CD4-positive, alpha-beta T cell treated with Interleukin-17A for 1 hour (primary cell): ENCODE results near the gene CEP112.
"Not testable (repeated sequence)": the region's sequence is repeated elsewhere in the genome, so short reads cannot be mapped to it uniquely, and the experiment has no call there.

Experiments used
- DNase-seq: peaks from one replicate; pipeline ENCODE4 v3.0.0-alpha.2; 2020

The CEP112 gene

GRCh38 chr17:65759532-65759931, 432.4 kb downstream of the CEP112 start:
- no peak for DNase-seq

DNA sequence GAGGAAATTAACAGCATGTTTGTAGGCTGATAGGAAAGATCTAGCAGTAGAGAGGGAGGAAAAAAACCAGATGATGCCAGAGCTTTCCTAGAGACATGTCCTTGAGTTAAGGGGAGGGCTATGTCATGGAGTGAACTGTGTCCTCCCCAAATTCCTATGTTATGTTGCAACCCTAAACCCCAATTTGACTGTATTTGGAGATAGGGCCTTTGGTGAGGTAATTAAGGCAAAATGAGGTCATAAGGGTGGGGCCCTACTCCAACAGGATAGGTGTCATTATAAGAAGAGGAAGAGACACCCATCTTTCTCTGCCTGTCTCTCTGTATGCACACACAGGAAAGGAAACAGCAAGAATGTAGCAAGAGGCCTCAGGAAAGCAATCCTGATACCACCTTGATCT, 435.2 kb downstream of the CEP112 start:
- DNase-seq: no peak

DNA sequence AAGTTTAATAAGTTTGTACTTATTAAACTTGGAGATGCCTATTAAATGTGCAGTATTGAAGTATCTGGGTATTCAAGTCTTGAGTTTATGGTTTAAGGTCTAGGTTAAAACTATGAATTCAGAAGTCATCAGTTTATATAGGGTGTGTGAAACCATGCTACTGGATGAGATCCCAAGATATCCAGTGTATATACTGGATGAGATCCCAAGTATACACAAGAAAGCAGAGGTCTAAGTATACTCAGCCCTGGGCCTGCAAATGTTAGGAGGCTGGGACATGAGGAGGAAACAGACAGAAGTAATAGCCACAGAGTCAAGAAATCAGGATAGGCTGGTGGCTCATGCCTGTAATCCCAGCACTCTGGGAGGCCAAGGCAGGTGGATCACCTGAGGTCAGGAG, 436.1 kb downstream of the CEP112 start:
- DNase-seq: no peak

DNA sequence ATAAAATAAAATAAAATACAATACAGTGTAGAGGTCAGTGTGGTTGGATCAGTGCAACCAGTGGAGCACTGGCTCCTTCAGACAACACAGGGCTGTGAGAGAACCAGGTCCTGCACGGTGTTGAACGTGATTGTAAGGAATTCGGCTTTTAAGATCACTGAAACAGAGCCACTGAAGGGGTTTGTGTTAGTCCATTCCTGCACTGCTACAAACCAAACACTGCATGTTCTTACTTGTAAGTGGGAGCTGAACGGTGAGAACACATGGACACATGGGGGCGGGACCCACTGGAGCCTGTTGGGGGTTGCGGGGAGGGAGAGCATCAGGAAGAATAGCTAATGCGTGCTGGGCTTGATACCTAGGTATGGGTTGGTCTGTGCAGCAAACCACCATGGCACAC, 437.3 kb downstream of the CEP112 start:
- DNase-seq: no peak

DNA sequence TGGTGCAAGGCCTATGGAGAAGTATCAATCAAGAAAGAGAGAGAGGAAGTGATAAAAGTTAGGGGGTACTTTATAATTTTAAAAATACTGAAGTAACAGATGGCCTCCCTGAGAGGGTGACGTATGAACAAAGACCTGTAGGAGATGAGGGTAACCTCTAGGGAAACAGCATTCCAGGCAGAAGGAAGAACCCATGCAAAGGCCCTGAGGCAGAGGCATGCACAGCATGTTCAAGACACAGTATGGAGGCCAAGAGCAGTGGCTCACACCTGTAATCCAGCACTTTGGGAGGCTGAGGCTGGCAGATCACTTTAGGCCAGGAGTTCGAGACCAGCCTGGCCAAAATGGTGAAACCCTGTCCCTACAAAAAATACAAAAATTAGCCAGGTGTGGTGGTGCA, 437.9 kb downstream of the CEP112 start:
- DNase-seq: no peak

- no peak for DNase-seq
These were observed 438.6 kb downstream of the CEP112 start for GRCh38 chr17:65753348-65753747.

DNA sequence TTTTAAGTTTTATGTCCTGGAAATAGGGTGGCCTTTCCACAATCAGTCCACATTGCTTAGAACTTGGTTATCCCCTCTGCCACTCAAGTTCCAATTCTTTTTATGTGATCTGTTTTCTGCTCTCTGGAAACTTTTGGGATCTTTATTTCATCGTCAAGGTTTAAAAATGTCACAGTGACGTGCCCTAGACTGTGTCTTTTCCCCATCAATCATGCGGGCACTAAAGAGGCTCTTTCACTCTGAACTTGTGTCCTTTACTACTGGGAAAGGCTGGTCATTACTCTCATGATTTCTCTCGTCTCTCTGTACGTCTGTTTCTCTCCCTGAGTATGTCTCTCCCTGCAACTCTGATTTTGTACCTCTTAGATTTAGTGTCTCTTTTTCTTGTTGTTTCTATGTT, 440.7 kb downstream of the CEP112 start:
- DNase-seq: no peak

DNA sequence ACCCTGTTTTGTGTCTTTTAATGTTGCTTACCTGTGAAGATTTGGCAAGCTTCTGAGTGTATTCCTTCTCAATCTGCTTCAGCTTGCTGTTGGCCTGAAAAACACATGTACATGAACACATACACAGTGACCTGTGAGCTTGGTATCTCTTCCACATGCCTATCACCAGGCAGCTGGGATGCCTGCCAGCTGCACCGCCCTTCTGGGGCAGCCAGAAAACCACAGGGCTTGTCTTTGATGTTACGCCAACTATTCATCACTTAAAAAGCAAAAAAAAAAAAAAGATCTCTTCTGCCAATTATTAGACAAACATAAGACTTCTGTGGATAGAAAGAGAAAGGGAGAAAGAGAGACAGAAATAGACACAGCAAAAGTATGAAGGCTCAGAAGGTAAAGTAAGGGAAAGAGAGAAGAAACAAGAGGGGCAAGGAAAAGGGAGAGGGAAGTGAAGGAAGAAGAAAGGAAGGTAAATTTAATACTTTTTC, 441.3 kb downstream of the CEP112 start:
- peak; percentile 59 for DNase-seq

DNA sequence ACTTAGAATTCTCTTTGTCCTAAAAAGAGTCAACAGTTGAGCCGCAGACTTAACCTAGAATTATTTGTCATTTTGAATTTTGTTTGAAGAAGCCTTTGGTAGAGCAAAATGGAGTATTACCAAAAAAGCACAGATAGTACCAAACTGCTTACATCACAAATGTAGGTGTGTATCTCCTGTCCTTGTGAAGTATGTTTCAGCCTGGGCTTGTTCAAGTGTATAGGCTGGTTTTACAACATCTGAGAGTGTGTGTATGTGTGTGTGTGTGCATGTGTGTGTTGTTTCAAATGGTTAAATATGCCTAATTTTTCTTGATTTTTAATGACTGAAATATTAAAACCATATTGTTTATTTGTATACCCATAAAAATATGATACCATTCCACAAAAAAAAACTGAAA, 441.8 kb downstream of the CEP112 start:
- DNase-seq: no peak

- DNase-seq: no peak
These were observed 442.5 kb downstream of the CEP112 start for GRCh38 chr17:65749479-65749878.

DNA sequence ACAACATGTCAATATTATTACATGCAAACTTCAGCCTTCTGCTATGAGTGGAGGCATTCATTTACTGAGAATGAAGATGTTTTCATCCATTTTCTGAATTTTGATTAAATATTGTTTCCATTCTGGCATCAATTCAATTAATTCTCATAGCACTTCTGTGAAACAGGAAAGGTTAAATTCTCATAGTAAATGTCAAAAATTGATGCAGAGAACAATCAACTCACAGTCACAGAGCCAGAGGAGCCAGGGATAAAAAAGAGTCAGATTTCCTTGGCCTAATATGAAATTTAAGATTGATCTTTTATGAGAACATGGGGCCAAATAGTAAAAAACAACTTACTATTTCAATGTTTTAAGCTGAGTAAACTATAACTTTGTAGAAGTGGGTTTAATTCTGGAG, 446.7 kb downstream of the CEP112 start:
- no peak for DNase-seq

DNA sequence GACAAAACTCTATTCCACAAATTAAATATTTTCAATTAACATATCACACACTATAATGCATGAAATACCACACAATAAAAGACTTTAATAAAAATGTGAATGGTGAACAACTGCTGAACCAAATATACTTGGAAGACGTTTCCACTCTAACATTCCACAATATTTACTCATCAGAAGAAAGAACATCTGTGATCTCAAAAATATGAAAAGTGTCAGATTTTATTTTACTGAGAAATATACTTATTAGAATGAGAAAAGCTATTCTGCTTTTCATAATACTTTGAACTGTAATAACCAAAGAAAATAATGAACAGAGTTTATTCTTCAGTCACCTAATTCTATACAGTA, 448.7 kb downstream of the CEP112 start:
- DNase-seq: no peak

DNA sequence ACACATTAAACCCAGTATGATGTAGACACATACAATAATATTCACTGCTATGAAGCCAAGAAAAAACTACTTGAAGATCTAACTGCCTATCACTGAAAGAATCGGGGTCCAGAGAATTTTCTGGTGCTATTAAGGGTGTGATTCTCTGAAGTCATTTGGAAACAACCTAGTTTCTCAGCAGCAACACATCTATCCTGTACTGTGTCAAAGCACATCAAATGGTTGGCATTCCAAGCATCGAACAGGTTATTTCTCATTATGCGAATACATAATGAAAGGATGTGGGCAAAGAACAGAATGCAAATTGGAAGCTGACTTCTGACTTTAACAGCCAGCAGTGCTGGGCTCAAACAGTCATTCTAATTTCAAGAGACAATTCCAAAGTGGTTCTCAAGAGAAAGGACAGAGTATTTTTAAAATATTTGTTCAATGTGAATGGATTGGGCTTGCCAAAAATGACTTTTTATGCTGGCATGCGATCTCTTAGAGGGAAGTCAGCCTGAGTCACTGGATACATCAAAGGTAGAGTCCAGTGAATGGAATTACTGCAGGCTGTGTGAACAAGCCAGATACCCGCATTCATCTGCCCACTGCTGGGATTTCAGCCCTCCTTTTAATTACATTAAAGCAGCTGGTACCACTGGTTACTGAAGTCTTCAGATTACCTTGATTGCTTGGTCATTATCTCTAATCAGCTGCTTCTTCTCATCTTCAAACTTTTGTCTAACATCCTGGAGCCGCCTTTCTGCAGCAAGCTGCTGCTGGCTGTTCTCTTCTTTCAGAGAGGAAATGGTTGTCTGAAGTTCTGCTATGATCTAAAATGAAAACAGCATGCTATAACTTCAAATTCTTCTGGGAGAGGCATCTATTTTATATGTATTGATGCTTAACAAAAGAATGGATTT, 449.3 kb downstream of the CEP112 start:
- no peak for DNase-seq

DNA sequence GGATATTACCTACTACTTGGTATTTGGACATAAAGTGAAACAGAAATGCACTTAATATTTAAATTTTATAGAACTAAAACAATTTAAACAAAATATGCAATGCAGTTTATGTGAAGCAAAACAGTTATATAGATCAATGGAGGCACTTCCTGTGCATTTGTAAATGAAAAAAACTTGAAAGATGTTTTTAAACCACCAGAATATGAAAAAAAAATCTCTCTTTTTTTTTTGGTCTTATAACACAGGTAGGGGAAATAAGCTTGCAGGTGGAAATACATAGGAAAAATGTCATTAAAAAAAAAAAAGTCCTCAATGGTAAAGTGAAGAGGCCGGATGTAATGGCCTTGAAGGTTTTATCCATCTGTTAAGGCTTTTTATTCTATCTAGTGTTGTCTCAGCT, 450.2 kb downstream of the CEP112 start:
- DNase-seq: no peak

GRCh38 chr17:65739034-65739433, 452.9 kb downstream of the CEP112 start:
- DNase-seq: no peak

GRCh38 chr17:65737451-65737850, 454.5 kb downstream of the CEP112 start:
- no peak for DNase-seq

DNA sequence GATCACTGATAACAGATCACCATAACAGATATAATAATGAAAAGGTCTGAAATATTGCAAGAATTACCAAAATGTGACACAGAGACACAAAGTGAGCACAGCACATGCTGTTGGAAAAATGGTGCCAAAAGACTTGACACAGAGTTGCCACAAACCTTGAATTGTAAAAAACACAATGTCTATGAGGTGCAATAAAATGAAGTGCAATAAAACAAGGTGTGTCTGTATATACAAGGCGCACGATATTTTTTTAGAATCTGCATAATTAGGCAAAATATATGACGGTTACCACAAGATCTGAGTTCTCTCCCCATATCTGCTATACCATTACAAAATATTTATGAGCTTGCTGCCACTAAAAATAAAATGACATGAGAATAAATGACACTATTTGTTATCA, 458.6 kb downstream of the CEP112 start:
- DNase-seq: no peak

GRCh38 chr17:65732667-65733066, 459.3 kb downstream of the CEP112 start:
- not testable (repeated sequence) for DNase-seq

DNA sequence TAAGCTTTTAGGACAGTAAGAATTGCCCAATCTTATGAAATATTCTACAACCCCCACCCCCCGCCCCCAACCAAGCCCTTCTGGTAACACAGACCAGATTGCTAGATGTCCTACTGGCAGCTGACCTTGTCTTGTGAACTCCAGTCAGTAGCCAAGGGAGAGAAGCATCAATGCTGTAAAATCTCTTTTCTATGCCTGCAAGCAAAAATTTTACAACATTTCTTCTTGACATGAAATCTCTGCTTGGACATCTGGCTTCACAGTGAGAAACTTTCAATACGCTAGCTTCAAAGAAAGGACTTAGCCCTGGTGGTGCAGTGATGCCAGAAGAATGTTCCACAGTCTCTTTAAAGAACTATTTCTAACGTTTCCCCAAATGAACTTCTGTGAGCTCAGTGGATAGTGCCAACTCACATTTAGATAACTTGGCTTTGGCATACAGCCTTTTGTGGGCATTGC, 461.2 kb downstream of the CEP112 start:
- DNase-seq: no peak

DNA sequence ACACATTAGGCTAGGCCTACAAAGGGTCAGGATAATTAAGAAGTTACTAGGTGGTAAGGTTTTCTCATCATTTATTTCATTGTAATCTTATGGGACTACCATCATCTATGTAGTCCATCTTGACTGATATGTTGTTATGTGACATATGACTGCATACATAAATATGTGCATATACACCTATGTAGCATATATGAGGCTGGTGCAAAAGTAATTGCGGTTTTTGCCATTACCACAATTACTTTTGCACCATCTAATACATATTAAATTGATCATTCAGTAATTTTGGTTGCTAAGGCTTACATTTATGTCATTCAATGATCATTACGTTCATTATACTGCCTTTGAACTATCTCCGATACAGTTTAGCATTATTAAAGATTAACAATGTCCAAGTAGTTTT, 462.7 kb downstream of the CEP112 start:
- DNase-seq: no peak

DNA sequence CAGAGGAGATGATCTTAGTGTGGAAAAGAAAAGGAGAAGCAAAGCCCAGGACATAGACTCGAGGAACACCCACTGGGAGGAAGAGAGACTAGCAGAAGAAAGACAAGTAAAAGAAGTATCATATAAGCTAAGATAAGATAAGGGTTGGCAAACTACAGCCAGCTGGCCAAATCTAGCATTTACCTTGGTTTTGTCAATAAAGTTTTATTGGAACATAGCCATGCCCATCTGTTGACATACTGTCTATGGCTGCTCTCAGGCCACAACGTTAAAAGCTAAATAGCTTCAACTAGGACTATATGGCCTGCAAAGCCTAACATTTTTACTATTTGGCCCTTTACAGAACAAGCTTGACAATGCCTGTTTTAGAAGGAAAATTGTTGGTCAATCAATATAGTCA, 464.1 kb downstream of the CEP112 start:
- DNase-seq: no peak

- no peak for DNase-seq
These were observed 464.7 kb downstream of the CEP112 start for GRCh38 chr17:65727246-65727645.

GRCh38 chr17:65723431-65724151, 468.3 kb downstream of the CEP112 start:
- no peak for DNase-seq

DNA sequence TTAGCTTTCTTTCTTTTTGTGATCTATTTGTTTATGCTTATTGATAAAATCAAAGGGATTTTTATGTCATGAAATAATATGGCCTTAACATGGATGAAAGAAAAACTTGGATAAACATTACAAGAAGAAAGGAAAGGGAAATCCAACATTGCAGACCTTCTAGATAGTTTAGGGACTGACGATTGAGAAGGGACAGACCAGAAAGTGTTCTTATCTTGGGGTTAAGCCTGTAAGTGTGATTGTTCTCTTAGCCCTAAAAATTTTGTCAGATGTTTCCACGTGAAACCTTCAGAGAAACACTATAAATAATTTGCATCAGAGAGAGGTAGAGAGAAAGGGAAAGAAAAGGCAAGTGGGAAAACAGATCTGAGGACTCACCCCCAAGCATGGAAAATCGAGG, 473.3 kb downstream of the CEP112 start:
- no peak for DNase-seq
